ENCODE results near the gene NCKAP5L.

The NCKAP5L gene

DNA sequence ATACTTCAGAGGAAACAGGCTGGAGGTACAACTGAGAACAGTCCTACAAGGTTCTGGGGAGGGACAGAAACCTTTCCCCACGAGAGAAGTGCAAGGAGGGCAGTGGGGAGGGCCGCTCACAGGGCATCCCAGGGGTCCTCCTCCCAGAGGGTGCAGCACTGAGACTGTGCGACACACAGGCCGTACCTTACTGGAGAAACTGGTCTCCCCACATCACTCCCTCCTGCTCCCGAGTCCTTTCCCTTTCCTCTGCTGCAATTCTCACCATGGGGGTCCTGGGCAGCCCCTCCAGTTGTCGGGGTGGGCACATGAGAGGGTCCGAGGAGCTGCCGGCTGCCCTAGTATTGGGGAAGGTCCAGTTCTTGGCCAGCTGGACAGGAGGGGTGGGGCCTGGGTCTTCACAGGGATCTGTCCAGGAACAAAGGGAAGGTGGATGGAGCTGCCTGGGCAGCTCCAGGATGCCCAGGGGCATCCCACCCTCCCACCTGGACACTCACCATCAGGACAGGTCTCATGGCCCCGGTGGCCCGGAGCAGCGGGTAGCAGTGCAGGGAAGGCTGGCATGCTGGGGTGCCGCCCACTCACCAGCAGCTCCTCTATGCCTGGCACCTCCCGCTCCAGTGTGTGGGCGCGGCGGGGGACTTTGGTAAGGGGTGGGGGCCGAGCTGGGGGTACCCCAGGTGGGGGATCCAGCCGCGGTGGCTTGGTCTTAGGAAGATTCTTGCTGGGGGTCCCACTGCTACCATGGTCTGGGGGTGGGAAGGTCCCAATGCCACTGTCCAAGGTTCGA, 35.8 kb downstream of the NCKAP5L start:
- in situ Hi-C loops (cut with HindIII; ENCODE audit: low sequenced_read_pairs) = no loop called here
- no peak for DNase-seq (ENCODE audit: low read depth)
- no peak overlapping the region for H3K4me3 ChIP-seq (ENCODE audit: low read depth, low read length)
- TF ChIP-seq, protein P1, sequence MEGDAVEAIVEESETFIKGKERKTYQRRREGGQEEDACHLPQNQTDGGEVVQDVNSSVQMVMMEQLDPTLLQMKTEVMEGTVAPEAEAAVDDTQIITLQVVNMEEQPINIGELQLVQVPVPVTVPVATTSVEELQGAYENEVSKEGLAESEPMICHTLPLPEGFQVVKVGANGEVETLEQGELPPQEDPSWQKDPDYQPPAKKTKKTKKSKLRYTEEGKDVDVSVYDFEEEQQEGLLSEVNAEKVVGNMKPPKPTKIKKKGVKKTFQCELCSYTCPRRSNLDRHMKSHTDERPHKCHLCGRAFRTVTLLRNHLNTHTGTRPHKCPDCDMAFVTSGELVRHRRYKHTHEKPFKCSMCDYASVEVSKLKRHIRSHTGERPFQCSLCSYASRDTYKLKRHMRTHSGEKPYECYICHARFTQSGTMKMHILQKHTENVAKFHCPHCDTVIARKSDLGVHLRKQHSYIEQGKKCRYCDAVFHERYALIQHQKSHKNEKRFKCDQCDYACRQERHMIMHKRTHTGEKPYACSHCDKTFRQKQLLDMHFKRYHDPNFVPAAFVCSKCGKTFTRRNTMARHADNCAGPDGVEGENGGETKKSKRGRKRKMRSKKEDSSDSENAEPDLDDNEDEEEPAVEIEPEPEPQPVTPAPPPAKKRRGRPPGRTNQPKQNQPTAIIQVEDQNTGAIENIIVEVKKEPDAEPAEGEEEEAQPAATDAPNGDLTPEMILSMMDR (IDR thresholded peaks at IDR 0.05; ENCODE audit: low read depth, low read length, missing control alignments) = no peak

GRCh38 chr12:49791700-49792099, 36.5 kb downstream of the NCKAP5L start:
- in situ Hi-C loops (cut with HindIII; ENCODE audit: low sequenced_read_pairs) = no loop called here
- no peak overlapping the region for H3K4me3 ChIP-seq (ENCODE audit: low read depth, low read length)
- no peak for DNase-seq (ENCODE audit: low read depth)
- TF ChIP-seq, protein P1 (IDR thresholded peaks at IDR 0.05; ENCODE audit: low read depth, low read length, missing control alignments) = no peak

DNA sequence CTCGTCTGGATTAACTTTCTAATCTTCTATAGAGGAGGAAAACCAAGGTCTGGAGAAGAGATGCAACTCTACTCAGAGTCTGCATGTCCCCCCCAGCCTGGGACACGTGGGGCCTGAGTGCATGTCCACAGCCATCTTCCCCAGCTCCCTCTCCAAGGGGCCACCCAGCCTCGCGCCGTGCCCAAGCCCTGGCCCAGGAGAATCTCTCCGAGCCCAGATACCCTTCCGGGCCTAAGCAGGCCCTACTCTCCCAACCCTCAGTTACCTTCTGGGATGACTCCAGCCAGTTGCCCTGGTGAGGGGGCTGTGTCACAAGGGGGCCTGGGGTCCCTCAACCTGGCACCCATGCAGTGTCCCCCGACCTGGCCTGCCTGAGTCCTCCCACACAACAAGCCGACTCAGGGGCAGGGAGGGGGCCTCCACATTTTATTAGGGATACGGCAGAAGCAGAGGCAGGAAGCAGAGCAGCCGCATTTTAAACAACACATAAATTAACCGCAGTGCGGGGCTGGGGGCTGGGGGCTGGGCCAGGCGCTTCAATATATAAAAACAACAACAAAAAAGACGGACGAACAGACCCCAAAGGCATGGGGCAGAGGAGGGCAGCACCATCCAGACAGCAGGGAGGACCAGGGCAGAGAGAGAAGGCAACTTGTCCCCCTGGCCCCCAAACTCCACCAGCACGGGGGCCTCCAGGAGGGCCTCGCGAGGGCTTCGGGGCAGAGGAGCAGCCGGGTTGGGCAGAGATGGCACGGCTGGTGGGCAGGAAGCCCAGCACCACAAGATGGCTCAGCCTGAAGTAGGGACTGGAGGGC, 37.3 kb downstream of the NCKAP5L start:
- in situ Hi-C loops (cut with HindIII; ENCODE audit: low sequenced_read_pairs) = no loop called here
- no peak overlapping the region for H3K4me3 ChIP-seq (ENCODE audit: low read depth, low read length)

GRCh38 chr12:49789992-49790391, 38.2 kb downstream of the NCKAP5L start:
- H3K4me3 ChIP-seq (ENCODE audit: low read depth, low read length) = no peak overlapping the region
- in situ Hi-C loops (cut with HindIII; ENCODE audit: low sequenced_read_pairs) = no loop called here
- TF ChIP-seq, protein P1 (IDR thresholded peaks at IDR 0.05; ENCODE audit: low read depth, low read length, missing control alignments) = peak; percentile 17
- no peak for DNase-seq (ENCODE audit: low read depth)

More for the DNA sequence above, 37.3 kb downstream of the NCKAP5L start:
- DNase-seq (ENCODE audit: low read depth) = no peak
- TF ChIP-seq, protein P1 (IDR thresholded peaks at IDR 0.05; ENCODE audit: low read depth, low read length, missing control alignments) = no peak

- no peak for DNase-seq (ENCODE audit: low read depth)
- in situ Hi-C loops (cut with HindIII; ENCODE audit: low sequenced_read_pairs) = no loop called here
- H3K4me3 ChIP-seq (ENCODE audit: low read depth, low read length) = no peak overlapping the region
Observed at GRCh38 chr12:49787672-49788071, 40.5 kb downstream of the NCKAP5L start.

GRCh38 chr12:49784756-49785409, 43.3 kb downstream of the NCKAP5L start:
- no peak overlapping the region for H3K4me3 ChIP-seq (ENCODE audit: low read depth, low read length)
- TF ChIP-seq, protein P1 (IDR thresholded peaks at IDR 0.05; ENCODE audit: low read depth, low read length, missing control alignments) = no peak
- in situ Hi-C loops (cut with HindIII; ENCODE audit: low sequenced_read_pairs) = no loop called here
- DNase-seq (ENCODE audit: low read depth) = no peak

More at GRCh38 chr12:49787672-49788071, 40.5 kb downstream of the NCKAP5L start:
- TF ChIP-seq, protein P1 (IDR thresholded peaks at IDR 0.05; ENCODE audit: low read depth, low read length, missing control alignments) = no peak
